ENCODE results near the gene CAPN14. TPM values are rescaled to one million over a fixed set of nuclear protein-coding genes. Genes with fewer than 3 reads are reported as not detected.

CAPN14 gene
- polyA plus RNA-seq, 1 of the 3 experiments (the other 2 are of a cell fraction): 0.08 TPM

DNA sequence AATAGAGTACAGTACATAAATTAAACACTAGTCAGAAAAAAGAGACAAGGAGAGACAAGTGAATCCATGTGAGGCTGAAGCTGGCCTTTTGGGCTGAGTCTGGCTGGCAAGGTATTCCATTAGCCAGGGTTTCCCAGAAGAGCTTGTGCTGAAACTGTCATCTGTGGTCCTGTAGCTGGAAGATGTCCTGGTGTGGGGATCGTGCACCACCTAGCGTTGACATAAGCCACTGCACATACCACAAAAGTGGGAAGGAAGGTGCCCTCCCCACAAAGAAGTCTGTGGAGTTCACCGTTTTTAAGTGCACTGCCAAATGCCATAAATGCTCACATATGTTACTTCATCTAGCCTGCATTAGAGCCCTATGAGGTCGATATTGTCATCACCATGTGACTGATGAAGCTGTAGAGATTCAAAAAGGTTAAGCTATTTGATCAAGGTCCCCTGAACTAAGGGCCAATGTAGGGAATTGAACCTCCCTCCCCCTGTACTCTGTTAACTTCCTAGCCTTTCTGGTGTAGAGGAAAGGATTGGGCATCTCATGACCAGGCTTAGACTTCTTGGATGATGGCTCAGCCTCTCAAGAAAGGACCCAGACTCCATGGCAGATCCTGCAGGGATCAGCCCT, 47.1 kb downstream of the CAPN14 start:
- Histone ChIP-seq H3F3A (replicated peaks; ENCODE audit: insufficient read depth) (no peaks in the 10 kb centered on the region), H3K36me3 (replicated peaks in 1 of 2; ENCODE audit: control insufficient read depth in 1 of 2, insufficient read depth in 2 of 2, low read length in 1 of 2) (no peaks in the 10 kb centered on the region), H2AFZ (ENCODE audit: low read depth) (no peak overlapping the region), H3K27me3 (ENCODE audit: insufficient read depth) (no peaks in the 10 kb centered on the region), H3K4me3 (ENCODE audit: low read depth in 2 of 2, low read length in 1 of 2) (no peak overlapping the region; a peak in 1 of 4 replicates), H3K4me2 (no peak overlapping the region), H3K9ac (no peak overlapping the region), H3K9me2 (no peaks in the 10 kb centered on the region), H4K20me1 (ENCODE audit: insufficient read depth) (no peaks in the 10 kb centered on the region), H3K4me1 (ENCODE audit: control insufficient read depth in 1 of 2, insufficient read depth in 2 of 2, low read depth in 1 of 2, low read length in 1 of 2) (peaks cover 0 to 11% of the 10 kb centered on the region in 2 experiments; a peak in 1 of 4 replicates), H3K27ac (ENCODE audit: low read depth in 2 of 2, low read length in 1 of 2) (no peak overlapping the region), H3K9me3 (no peaks in the 10 kb centered on the region), H3K79me2 (ENCODE audit: insufficient read depth) (no peaks in the 10 kb centered on the region)
- ChIA-PET CTCF (interaction anchor here (0.5 to 18.2 kb wide), 125 partner anchors 8 to 1069 kb away, joined by 3 to 535 read pairs (median 5); partner anchors contain the start of genes CAPN14, EHD3, GALNT14 and YPEL5), POLR2A (interaction anchor here (0.7 to 0.8 kb wide), 2 partner anchors 29 to 57 kb away, joined by 3 read pairs; no protein-coding TSS in a partner anchor)
- peak; percentile 87 for DNase-seq
- WGBS (ENCODE audit: low lambda C conversion rate): 0% methylated on average over 4 of the region's 4 CpGs
- TF ChIP-seq GABPA (IDR thresholded peaks at IDR 0.05; ENCODE audit: low read depth): no peak
- TF ChIP-seq TCF12 (IDR thresholded peaks at IDR 0.05): no peak
- peak; percentile 54; the same call in 1 of the 2 replicates for TF ChIP-seq MXI1 (IDR thresholded peaks at IDR 0.05; ENCODE audit: low read depth, low read length)
- TF ChIP-seq CHD2 (IDR thresholded peaks at IDR 0.05; ENCODE audit: low read length, partially characterized antibody): no peak
- TF ChIP-seq ELF1 (IDR thresholded peaks at IDR 0.05): no peak
- TF ChIP-seq, protein P1, sequence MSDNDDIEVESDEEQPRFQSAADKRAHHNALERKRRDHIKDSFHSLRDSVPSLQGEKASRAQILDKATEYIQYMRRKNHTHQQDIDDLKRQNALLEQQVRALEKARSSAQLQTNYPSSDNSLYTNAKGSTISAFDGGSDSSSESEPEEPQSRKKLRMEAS (IDR thresholded peaks at IDR 0.05; ENCODE audit: low read depth): no peak
- TF ChIP-seq FOXM1 (IDR thresholded peaks at IDR 0.05; ENCODE audit: low read depth): no peak
- no peak for TF ChIP-seq FOXJ3 (CRISPR knock-in tag; IDR thresholded peaks at IDR 0.05)
- no peak for TF ChIP-seq TAF1 (IDR thresholded peaks at IDR 0.05; ENCODE audit: borderline replicate concordance, low read depth, low read length)
- TF ChIP-seq, protein P2, sequence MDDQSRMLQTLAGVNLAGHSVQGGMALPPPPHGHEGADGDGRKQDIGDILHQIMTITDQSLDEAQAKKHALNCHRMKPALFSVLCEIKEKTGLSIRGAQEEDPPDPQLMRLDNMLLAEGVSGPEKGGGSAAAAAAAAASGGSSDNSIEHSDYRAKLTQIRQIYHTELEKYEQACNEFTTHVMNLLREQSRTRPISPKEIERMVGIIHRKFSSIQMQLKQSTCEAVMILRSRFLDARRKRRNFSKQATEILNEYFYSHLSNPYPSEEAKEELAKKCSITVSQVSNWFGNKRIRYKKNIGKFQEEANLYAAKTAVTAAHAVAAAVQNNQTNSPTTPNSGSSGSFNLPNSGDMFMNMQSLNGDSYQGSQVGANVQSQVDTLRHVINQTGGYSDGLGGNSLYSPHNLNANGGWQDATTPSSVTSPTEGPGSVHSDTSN (IDR thresholded peaks at IDR 0.05): no peak
- TF ChIP-seq, protein P3, sequence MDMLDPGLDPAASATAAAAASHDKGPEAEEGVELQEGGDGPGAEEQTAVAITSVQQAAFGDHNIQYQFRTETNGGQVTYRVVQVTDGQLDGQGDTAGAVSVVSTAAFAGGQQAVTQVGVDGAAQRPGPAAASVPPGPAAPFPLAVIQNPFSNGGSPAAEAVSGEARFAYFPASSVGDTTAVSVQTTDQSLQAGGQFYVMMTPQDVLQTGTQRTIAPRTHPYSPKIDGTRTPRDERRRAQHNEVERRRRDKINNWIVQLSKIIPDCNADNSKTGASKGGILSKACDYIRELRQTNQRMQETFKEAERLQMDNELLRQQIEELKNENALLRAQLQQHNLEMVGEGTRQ (IDR thresholded peaks at IDR 0.05; ENCODE audit: borderline replicate concordance, low read depth, low read length): no peak
- TF ChIP-seq RXRA (IDR thresholded peaks at IDR 0.05; ENCODE audit: borderline replicate concordance, low read depth): no peak
- TF ChIP-seq GATA2 (CRISPR knock-in tag; IDR thresholded peaks at IDR 0.05): no peak
- TF ChIP-seq, protein P4, sequence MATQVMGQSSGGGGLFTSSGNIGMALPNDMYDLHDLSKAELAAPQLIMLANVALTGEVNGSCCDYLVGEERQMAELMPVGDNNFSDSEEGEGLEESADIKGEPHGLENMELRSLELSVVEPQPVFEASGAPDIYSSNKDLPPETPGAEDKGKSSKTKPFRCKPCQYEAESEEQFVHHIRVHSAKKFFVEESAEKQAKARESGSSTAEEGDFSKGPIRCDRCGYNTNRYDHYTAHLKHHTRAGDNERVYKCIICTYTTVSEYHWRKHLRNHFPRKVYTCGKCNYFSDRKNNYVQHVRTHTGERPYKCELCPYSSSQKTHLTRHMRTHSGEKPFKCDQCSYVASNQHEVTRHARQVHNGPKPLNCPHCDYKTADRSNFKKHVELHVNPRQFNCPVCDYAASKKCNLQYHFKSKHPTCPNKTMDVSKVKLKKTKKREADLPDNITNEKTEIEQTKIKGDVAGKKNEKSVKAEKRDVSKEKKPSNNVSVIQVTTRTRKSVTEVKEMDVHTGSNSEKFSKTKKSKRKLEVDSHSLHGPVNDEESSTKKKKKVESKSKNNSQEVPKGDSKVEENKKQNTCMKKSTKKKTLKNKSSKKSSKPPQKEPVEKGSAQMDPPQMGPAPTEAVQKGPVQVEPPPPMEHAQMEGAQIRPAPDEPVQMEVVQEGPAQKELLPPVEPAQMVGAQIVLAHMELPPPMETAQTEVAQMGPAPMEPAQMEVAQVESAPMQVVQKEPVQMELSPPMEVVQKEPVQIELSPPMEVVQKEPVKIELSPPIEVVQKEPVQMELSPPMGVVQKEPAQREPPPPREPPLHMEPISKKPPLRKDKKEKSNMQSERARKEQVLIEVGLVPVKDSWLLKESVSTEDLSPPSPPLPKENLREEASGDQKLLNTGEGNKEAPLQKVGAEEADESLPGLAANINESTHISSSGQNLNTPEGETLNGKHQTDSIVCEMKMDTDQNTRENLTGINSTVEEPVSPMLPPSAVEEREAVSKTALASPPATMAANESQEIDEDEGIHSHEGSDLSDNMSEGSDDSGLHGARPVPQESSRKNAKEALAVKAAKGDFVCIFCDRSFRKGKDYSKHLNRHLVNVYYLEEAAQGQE (IDR thresholded peaks at IDR 0.05; ENCODE audit: low read depth, low read length): no peak
- peak; percentile 99 for TF ChIP-seq SMC3 (IDR thresholded peaks at IDR 0.05; ENCODE audit: low read depth, low read length)
- 0 out of 2 replicates have a peak, but pooled peaks have one; percentile 20 for TF ChIP-seq RCOR1 (IDR thresholded peaks at IDR 0.05; ENCODE audit: low read length)
- TF ChIP-seq, protein P5, sequence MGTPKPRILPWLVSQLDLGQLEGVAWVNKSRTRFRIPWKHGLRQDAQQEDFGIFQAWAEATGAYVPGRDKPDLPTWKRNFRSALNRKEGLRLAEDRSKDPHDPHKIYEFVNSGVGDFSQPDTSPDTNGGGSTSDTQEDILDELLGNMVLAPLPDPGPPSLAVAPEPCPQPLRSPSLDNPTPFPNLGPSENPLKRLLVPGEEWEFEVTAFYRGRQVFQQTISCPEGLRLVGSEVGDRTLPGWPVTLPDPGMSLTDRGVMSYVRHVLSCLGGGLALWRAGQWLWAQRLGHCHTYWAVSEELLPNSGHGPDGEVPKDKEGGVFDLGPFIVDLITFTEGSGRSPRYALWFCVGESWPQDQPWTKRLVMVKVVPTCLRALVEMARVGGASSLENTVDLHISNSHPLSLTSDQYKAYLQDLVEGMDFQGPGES (IDR thresholded peaks at IDR 0.05; ENCODE audit: low read depth, low read length): no peak
- no peak for TF ChIP-seq EZH2phosphoT487 (IDR thresholded peaks at IDR 0.05; ENCODE audit: borderline replicate concordance, low read depth)
- TF ChIP-seq MEF2A (IDR thresholded peaks at IDR 0.05; ENCODE audit: borderline replicate concordance, low read depth): no peak
- TF ChIP-seq, protein P6, sequence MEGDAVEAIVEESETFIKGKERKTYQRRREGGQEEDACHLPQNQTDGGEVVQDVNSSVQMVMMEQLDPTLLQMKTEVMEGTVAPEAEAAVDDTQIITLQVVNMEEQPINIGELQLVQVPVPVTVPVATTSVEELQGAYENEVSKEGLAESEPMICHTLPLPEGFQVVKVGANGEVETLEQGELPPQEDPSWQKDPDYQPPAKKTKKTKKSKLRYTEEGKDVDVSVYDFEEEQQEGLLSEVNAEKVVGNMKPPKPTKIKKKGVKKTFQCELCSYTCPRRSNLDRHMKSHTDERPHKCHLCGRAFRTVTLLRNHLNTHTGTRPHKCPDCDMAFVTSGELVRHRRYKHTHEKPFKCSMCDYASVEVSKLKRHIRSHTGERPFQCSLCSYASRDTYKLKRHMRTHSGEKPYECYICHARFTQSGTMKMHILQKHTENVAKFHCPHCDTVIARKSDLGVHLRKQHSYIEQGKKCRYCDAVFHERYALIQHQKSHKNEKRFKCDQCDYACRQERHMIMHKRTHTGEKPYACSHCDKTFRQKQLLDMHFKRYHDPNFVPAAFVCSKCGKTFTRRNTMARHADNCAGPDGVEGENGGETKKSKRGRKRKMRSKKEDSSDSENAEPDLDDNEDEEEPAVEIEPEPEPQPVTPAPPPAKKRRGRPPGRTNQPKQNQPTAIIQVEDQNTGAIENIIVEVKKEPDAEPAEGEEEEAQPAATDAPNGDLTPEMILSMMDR (IDR thresholded peaks at IDR 0.05): peak; percentile 97
- no peak for TF ChIP-seq NRF1 (IDR thresholded peaks at IDR 0.05; ENCODE audit: low read depth, low read length)
- TF ChIP-seq RFX5 (IDR thresholded peaks at IDR 0.05; ENCODE audit: low read length): peak; percentile 66; the same call in 1 of the 2 replicates
- no peak for TF ChIP-seq TEAD4 (IDR thresholded peaks at IDR 0.05; ENCODE audit: borderline replicate concordance, insufficient read depth)
- TF ChIP-seq EP300 (IDR thresholded peaks at IDR 0.05; ENCODE audit: borderline replicate concordance in 1 of 2, low read depth in 1 of 2, low read length in 1 of 2): no peak
- TF ChIP-seq RAD21 (IDR thresholded peaks at IDR 0.05; ENCODE audit: low read length): peak; percentile 100
